GM23338 (cell line): Measurements from ENCODE around the gene MAN1C1. TPM values are rescaled to one million over a fixed set of nuclear protein-coding genes. Genes with fewer than 3 reads are reported as not detected.

Experiments
- ATAC-seq: fragments of 200-7000 bp; cut with Tn5 transposase; 3 replicates; pipeline ENCODE4 v1.9.1; 2020
- DNase-seq: peaks from one replicate; pipeline ENCODE4 v3.0.0-alpha.2; 2015; ENCODE audit warnings: low spot score
- H2AFZ ChIP-seq: fragments of 200-600 bp; sonication (generic); 2 replicates; pipeline ENCODE4 v1.8.0; 2016; ENCODE audit warnings: antibody characterized with exemption, mild to moderate bottlenecking, moderate library complexity
- H3F3A ChIP-seq: fragments of 200-600 bp; sonication (generic); replicated peaks from 2 replicates; pipeline ENCODE4 v1.8.0; 2017; ENCODE audit warnings: antibody characterized with exemption, mixed run types, low read depth
- H3K27ac ChIP-seq: fragments of 200-600 bp; sonication (generic); 2 replicates; pipeline ENCODE4 v1.6.1; 2016; ENCODE audit warnings: low read depth
- H3K27me3 ChIP-seq: fragments of 200-600 bp; sonication (generic); 2 replicates; pipeline ENCODE4 v1.8.0; 2016; ENCODE audit warnings: mild to moderate bottlenecking, mixed run types, moderate library complexity; ENCODE audit not compliant: insufficient read depth
- H3K36me3 ChIP-seq: fragments of 200-600 bp; sonication (generic); 2 replicates; pipeline ENCODE4 v1.8.0; 2016; ENCODE audit warnings: mild to moderate bottlenecking; ENCODE audit not compliant: insufficient read depth
- H3K4me1 ChIP-seq: fragments of 200-600 bp; sonication (generic); 2 replicates; pipeline ENCODE4 v1.8.0; 2016; ENCODE audit warnings: mild to moderate bottlenecking, moderate library complexity; ENCODE audit not compliant: insufficient read depth
- H3K4me2 ChIP-seq: fragments of 200-600 bp; sonication (generic); 2 replicates; pipeline ENCODE4 v1.7.1; 2017; ENCODE audit warnings: mixed run types
- H3K4me3 ChIP-seq: fragments of 200-600 bp; sonication (generic); 2 replicates; pipeline ENCODE4 v1.6.1; 2016; ENCODE audit warnings: mixed run types
- H3K79me2 ChIP-seq: fragments of 200-600 bp; sonication (generic); replicated peaks from 2 replicates; pipeline ENCODE4 v1.8.0; 2017; ENCODE audit warnings: mild to moderate bottlenecking; ENCODE audit not compliant: insufficient read depth
- H3K9me2 ChIP-seq: fragments of 200-600 bp; sonication (generic); 2 replicates; pipeline ENCODE4 v1.8.0; 2017; ENCODE audit not compliant: insufficient read depth
- H4K20me1 ChIP-seq: fragments of 200-600 bp; sonication (generic); replicated peaks from 2 replicates; pipeline ENCODE4 v1.8.0; 2017; ENCODE audit warnings: mild to moderate bottlenecking; ENCODE audit not compliant: insufficient read depth
- H3K27ac Mint-ChIP-seq: 2 replicates; pipeline ENCODE4 v1.8.0; 2020; ENCODE audit warnings: inconsistent platforms, mild to moderate bottlenecking, moderate library complexity, mixed read lengths
- H3K27me3 Mint-ChIP-seq: 3 replicates; pipeline ENCODE4 v1.8.0; 2022; ENCODE audit warnings: low read depth, mild to moderate bottlenecking, moderate library complexity, mixed read lengths, inconsistent platforms; ENCODE audit not compliant: insufficient read depth, poor library complexity
- H3K36me3 Mint-ChIP-seq: 3 replicates; pipeline ENCODE4 v1.8.0; 2021; ENCODE audit warnings: low read depth, mild to moderate bottlenecking, inconsistent platforms, moderate library complexity, mixed read lengths
- H3K4me1 Mint-ChIP-seq: 3 replicates; pipeline ENCODE4 v1.8.0; 2020; ENCODE audit warnings: mild to moderate bottlenecking, inconsistent platforms, mixed read lengths
- H3K4me3 Mint-ChIP-seq: 3 replicates; pipeline ENCODE4 v1.8.0; 2021; ENCODE audit warnings: moderate library complexity, mild to moderate bottlenecking, inconsistent platforms, mixed read lengths
- H3K9me3 Mint-ChIP-seq: 3 replicates; pipeline ENCODE4 v1.8.0; 2020; ENCODE audit warnings: moderate library complexity, mild to moderate bottlenecking, inconsistent platforms, mixed read lengths
- CREB1 ChIP-seq: fragments of 250-450 bp; sonication (Bioruptor Pico); IDR thresholded peaks from 2 replicates; pipeline ENCODE4 v1.5.0; 2020; ENCODE audit warnings: low read depth, mild to moderate bottlenecking, moderate library complexity
- EZH2 ChIP-seq: fragments of 200-600 bp; sonication (generic); IDR thresholded peaks from one replicate; pipeline ENCODE4 v1.8.0; 2017; ENCODE audit warnings: antibody characterized with exemption, mild to moderate bottlenecking, low read depth; ENCODE audit not compliant: unreplicated experiment
- EZH2phosphoT487 ChIP-seq: fragments of 200-600 bp; sonication (generic); IDR thresholded peaks from one replicate; pipeline ENCODE4 v1.8.1; 2018; ENCODE audit warnings: antibody characterized with exemption; ENCODE audit not compliant: unreplicated experiment
- JUNB ChIP-seq: IDR thresholded peaks from one replicate; pipeline ENCODE4 v1.6.1; 2016; ENCODE audit warnings: antibody characterized with exemption; ENCODE audit not compliant: unreplicated experiment
- NANOG ChIP-seq: IDR thresholded peaks from 2 replicates; pipeline ENCODE4 v1.6.1; 2016; ENCODE audit warnings: antibody characterized with exemption, borderline replicate concordance
- POLR2AphosphoS5 ChIP-seq: IDR thresholded peaks from 2 replicates; pipeline ENCODE4 v1.6.1; 2016; ENCODE audit warnings: antibody characterized with exemption, low read depth
- STAT1 ChIP-seq: IDR thresholded peaks from one replicate; pipeline ENCODE4 v1.6.1; 2016; ENCODE audit warnings: antibody characterized with exemption; ENCODE audit not compliant: unreplicated experiment
- ZNF114 ChIP-seq: fragments of 250-450 bp; sonication (Bioruptor Pico); IDR thresholded peaks from 2 replicates; pipeline ENCODE4 v1.5.0; 2020; ENCODE audit warnings: mild to moderate bottlenecking, moderate library complexity
- ZNF331 ChIP-seq: fragments of 250-450 bp; sonication (Bioruptor Pico); IDR thresholded peaks from 2 replicates; pipeline ENCODE4 v1.5.0; 2020; ENCODE audit warnings: low read depth, mild to moderate bottlenecking, moderate library complexity
- polyA plus RNA-seq: library from polyadenylated mRNA; unstranded; fragments of >200 nt; fragmentation: Nextera tagmentation; extraction: Ambion mirVana; gene quantifications from 2 replicates; pipeline ENCODE4 v1.2.1, GENCODE V29; 2016
- total RNA-seq: library from RNA; depleted of rRNA; stranded (reverse); fragments of >200 nt; shearing (Covaris generic); gene quantifications from 2 replicates; pipeline ENCODE4 v1.2.3, GENCODE V29; 2014
- TF ChIP-seq, protein P1 (sequence below), 2 experiments: fragments of 200-600 bp in 1 of 2; sonication (generic) in 1 of 2; conservative IDR thresholded peaks; 2 replicates each; pipeline versions ENCODE4 v1.5.1 to v1.6.1; 2016 to 2017; ENCODE audit warnings: antibody characterized with exemption in 2 of 2, low read depth in 2 of 2, mild to moderate bottlenecking in 2 of 2, moderate library complexity in 1 of 2
- TF ChIP-seq, protein P2 (sequence below): fragments of 250-450 bp; sonication (Bioruptor Pico); IDR thresholded peaks from 2 replicates; pipeline ENCODE4 v1.5.0; 2020; ENCODE audit warnings: mild to moderate bottlenecking, moderate library complexity
- TF ChIP-seq, protein P3 (sequence below): IDR thresholded peaks from 2 replicates; pipeline ENCODE4 v1.6.1; 2016; ENCODE audit warnings: antibody characterized with exemption
- TF ChIP-seq, protein P4 (sequence below): IDR thresholded peaks from one replicate; pipeline ENCODE4 v1.6.1; 2018; ENCODE audit warnings: antibody characterized with exemption; ENCODE audit not compliant: unreplicated experiment

The MAN1C1 gene
- total and polyA plus RNA-seq, 2 experiments from 2014 or later = 5.4 to 13.6 TPM

DNA sequence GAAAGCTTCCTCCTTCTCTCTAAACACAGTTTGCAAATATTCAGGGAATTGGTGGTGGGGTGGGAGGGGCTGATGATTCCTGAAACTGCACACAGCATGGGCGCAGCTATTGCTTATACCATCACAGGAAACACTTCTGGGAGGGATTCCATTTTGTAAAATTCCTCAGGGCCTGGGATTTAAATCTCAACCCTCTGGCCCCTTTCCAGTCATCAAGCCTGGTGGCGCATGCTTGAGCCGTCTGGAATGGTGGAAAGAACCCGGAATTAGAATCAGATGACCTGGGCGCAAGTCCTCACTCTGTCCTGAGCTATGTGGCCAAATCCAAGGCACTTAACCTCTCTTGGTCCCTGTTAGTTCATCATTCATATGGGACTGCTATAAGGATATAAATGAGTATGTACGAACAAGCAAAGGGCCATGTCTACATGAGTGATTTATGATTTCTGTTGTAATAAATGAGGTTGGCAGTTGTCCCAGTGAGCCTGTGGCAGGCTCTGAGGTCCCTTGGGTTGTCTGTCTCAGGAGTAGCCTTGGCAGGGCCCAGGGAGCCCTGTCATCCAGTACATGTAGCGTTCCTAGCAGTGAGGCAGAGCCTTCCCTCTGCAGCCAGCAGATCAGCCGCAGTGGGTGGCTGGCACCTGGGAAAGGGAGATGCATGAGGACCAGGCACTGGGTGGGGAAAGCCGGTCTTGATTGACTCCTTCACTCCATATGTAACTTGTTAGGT, 72.0 kb downstream of the MAN1C1 start:
- no peaks in the 10 kb centered on the region for H3K36me3 ChIP-seq
- DNase-seq = no peak
- no peaks in the 10 kb centered on the region for H3K27me3 ChIP-seq
- H2AFZ ChIP-seq = no peak overlapping the region
- H3K4me3 Mint-ChIP-seq = no peak overlapping the region
- no peak for ATAC-seq
- no peaks in the 10 kb centered on the region for H4K20me1 ChIP-seq
- H3K4me1 Mint-ChIP-seq = peaks cover 20% of the 10 kb centered on the region; the same call in 2 of the 3 replicates
- no peaks in the 10 kb centered on the region for H3K9me3 Mint-ChIP-seq
- no peaks in the 10 kb centered on the region for H3K9me2 ChIP-seq
- H3K36me3 Mint-ChIP-seq = no peaks in the 10 kb centered on the region
- no peaks in the 10 kb centered on the region for H3F3A ChIP-seq
- no peak overlapping the region; the same call in 1 of the 2 replicates for H3K27ac Mint-ChIP-seq
- H3K27me3 Mint-ChIP-seq = peaks cover 8% of the 10 kb centered on the region
- H3K4me3 ChIP-seq = no peak overlapping the region
- no peaks in the 10 kb centered on the region for H3K79me2 ChIP-seq
- H3K27ac ChIP-seq = no peak overlapping the region
- H3K4me2 ChIP-seq = no peak overlapping the region
- TF ChIP-seq, protein P1, sequence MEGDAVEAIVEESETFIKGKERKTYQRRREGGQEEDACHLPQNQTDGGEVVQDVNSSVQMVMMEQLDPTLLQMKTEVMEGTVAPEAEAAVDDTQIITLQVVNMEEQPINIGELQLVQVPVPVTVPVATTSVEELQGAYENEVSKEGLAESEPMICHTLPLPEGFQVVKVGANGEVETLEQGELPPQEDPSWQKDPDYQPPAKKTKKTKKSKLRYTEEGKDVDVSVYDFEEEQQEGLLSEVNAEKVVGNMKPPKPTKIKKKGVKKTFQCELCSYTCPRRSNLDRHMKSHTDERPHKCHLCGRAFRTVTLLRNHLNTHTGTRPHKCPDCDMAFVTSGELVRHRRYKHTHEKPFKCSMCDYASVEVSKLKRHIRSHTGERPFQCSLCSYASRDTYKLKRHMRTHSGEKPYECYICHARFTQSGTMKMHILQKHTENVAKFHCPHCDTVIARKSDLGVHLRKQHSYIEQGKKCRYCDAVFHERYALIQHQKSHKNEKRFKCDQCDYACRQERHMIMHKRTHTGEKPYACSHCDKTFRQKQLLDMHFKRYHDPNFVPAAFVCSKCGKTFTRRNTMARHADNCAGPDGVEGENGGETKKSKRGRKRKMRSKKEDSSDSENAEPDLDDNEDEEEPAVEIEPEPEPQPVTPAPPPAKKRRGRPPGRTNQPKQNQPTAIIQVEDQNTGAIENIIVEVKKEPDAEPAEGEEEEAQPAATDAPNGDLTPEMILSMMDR (conservative IDR thresholded peaks at IDR 0.05; ENCODE audit: low read depth in 2 of 2) = no peak
- TF ChIP-seq, protein P2, sequence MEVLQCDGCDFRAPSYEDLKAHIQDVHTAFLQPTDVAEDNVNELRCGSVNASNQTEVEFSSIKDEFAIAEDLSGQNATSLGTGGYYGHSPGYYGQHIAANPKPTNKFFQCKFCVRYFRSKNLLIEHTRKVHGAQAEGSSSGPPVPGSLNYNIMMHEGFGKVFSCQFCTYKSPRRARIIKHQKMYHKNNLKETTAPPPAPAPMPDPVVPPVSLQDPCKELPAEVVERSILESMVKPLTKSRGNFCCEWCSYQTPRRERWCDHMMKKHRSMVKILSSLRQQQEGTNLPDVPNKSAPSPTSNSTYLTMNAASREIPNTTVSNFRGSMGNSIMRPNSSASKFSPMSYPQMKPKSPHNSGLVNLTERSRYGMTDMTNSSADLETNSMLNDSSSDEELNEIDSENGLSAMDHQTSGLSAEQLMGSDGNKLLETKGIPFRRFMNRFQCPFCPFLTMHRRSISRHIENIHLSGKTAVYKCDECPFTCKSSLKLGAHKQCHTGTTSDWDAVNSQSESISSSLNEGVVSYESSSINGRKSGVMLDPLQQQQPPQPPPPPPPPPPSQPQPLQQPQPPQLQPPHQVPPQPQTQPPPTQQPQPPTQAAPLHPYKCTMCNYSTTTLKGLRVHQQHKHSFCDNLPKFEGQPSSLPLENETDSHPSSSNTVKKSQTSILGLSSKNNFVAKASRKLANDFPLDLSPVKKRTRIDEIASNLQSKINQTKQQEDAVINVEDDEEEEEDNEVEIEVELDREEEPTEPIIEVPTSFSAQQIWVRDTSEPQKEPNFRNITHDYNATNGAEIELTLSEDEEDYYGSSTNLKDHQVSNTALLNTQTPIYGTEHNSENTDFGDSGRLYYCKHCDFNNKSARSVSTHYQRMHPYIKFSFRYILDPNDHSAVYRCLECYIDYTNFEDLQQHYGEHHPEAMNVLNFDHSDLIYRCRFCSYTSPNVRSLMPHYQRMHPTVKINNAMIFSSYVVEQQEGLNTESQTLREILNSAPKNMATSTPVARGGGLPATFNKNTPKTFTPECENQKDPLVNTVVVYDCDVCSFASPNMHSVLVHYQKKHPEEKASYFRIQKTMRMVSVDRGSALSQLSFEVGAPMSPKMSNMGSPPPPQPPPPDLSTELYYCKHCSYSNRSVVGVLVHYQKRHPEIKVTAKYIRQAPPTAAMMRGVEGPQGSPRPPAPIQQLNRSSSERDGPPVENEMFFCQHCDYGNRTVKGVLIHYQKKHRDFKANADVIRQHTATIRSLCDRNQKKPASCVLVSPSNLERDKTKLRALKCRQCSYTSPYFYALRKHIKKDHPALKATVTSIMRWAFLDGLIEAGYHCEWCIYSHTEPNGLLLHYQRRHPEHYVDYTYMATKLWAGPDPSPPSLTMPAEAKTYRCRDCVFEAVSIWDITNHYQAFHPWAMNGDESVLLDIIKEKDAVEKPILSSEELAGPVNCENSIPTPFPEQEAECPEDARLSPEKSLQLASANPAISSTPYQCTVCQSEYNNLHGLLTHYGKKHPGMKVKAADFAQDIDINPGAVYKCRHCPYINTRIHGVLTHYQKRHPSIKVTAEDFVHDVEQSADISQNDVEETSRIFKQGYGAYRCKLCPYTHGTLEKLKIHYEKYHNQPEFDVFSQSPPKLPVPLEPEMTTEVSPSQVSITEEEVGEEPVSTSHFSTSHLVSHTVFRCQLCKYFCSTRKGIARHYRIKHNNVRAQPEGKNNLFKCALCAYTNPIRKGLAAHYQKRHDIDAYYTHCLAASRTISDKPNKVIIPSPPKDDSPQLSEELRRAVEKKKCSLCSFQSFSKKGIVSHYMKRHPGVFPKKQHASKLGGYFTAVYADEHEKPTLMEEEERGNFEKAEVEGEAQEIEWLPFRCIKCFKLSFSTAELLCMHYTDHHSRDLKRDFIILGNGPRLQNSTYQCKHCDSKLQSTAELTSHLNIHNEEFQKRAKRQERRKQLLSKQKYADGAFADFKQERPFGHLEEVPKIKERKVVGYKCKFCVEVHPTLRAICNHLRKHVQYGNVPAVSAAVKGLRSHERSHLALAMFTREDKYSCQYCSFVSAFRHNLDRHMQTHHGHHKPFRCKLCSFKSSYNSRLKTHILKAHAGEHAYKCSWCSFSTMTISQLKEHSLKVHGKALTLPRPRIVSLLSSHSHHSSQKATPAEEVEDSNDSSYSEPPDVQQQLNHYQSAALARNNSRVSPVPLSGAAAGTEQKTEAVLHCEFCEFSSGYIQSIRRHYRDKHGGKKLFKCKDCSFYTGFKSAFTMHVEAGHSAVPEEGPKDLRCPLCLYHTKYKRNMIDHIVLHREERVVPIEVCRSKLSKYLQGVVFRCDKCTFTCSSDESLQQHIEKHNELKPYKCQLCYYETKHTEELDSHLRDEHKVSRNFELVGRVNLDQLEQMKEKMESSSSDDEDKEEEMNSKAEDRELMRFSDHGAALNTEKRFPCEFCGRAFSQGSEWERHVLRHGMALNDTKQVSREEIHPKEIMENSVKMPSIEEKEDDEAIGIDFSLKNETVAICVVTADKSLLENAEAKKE (CRISPR knock-in tag) = no peak
- TF ChIP-seq CREB1 (CRISPR knock-in tag) = no peak
- no peak for TF ChIP-seq STAT1
- TF ChIP-seq, protein P3, sequence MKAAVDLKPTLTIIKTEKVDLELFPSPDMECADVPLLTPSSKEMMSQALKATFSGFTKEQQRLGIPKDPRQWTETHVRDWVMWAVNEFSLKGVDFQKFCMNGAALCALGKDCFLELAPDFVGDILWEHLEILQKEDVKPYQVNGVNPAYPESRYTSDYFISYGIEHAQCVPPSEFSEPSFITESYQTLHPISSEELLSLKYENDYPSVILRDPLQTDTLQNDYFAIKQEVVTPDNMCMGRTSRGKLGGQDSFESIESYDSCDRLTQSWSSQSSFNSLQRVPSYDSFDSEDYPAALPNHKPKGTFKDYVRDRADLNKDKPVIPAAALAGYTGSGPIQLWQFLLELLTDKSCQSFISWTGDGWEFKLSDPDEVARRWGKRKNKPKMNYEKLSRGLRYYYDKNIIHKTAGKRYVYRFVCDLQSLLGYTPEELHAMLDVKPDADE = no peak
- TF ChIP-seq, protein P4, sequence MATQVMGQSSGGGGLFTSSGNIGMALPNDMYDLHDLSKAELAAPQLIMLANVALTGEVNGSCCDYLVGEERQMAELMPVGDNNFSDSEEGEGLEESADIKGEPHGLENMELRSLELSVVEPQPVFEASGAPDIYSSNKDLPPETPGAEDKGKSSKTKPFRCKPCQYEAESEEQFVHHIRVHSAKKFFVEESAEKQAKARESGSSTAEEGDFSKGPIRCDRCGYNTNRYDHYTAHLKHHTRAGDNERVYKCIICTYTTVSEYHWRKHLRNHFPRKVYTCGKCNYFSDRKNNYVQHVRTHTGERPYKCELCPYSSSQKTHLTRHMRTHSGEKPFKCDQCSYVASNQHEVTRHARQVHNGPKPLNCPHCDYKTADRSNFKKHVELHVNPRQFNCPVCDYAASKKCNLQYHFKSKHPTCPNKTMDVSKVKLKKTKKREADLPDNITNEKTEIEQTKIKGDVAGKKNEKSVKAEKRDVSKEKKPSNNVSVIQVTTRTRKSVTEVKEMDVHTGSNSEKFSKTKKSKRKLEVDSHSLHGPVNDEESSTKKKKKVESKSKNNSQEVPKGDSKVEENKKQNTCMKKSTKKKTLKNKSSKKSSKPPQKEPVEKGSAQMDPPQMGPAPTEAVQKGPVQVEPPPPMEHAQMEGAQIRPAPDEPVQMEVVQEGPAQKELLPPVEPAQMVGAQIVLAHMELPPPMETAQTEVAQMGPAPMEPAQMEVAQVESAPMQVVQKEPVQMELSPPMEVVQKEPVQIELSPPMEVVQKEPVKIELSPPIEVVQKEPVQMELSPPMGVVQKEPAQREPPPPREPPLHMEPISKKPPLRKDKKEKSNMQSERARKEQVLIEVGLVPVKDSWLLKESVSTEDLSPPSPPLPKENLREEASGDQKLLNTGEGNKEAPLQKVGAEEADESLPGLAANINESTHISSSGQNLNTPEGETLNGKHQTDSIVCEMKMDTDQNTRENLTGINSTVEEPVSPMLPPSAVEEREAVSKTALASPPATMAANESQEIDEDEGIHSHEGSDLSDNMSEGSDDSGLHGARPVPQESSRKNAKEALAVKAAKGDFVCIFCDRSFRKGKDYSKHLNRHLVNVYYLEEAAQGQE = no peak
- no peak for TF ChIP-seq EZH2phosphoT487
- TF ChIP-seq EZH2 = no peak
- no peak for TF ChIP-seq POLR2AphosphoS5
- no peak for TF ChIP-seq ZNF331
- TF ChIP-seq NANOG = no peak
- no peak for TF ChIP-seq ZNF114 (CRISPR knock-in tag)
- TF ChIP-seq JUNB = no peak
- peaks cover under 1% of the 10 kb centered on the region; the same call in 1 of the 2 replicates for H3K4me1 ChIP-seq
